GM18870 (cell line): ENCODE measurements around the gene PDXK.

Experiments used
- ATAC-seq: cut with Tn5 transposase; IDR thresholded peaks from one replicate; pipeline ENCODE4 v1.9.1; 2021; ENCODE audit warnings: moderate library complexity; ENCODE audit not compliant: unreplicated experiment

Gene PDXK

DNA sequence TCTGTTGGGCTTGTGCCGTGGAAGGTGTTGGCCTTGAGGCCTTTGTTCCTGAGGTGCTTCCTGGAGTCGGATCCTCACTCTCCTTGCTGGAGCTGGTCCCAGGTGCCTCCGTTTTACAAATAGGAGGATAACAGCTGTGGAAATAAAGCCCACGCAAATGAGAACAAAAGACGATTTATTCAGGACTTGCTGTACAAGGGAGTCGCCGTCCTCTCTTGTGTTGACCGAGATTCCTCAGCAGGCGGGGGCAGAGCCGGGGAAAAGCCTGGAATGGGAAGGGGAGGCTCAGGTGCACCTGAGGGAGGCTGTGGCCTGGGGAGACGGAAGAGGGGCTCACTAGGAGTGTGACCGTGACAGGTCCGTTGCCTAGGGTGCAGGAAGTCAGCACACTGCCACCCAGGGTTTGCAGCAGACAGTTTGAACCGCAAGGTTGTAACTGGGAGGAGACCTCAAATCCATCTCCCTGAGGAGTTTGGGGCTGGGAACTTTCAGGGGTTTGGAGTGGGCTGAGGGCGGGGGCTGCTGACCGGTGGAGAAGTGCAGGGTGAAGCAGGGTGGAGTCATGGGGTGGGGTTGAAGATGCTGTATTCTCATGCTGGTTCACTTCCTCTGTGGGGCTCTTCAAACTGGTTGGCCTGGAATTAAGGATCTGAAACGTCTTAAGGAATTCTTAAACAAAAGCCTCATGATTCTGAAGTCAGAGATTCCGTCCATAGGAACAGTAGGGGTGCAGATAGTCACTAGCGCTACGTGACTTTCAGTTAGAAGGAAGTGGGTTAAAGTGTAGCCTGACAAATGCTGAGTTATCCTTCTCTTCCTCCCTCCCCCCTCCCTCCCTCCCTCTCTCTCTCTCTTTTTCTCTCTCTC is 59.8 kb downstream of the PDXK start:
- ATAC-seq: no peak

DNA sequence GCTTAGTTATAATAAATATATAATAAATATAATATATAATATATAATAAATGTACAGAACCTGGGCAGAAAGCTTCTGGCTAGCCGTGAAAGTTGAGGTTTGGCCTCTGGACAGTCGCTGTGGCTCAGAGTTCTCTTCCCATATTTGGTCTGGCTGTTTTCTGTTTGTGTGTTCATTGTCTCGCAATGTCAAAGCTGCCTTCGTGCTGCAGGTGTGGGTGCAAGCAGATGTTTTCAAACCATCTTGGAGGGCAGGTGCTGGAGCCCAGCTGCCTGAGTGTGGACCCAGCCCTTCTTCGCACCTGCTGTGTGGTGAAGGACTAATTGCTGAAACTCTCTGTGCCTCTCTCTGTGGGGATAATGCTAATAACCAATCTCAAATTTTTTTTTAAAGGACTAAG is 60.7 kb downstream of the PDXK start:
- ATAC-seq: no peak

DNA sequence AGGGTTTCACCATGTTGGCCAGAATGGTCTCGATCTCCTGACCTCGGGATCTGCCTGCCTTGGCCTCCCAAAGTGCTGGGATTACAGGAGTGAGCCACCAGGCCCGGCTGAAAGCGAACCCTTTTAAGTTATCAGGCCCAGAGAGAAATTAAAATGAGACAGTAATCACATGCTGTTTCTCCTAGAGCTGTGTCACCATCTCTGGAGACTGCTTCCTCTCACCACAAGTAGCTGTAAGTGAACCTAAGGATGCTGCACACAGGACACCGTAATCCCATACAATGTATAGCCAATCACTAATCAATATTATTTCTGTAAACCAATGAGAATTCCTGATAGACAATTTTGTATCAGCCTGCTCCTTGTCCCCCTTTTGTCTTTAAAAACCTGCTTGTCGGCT is 62.9 kb downstream of the PDXK start:
- ATAC-seq: no peak

- ATAC-seq: no peak
Measured at GRCh38 chr21:43782431-43783097, 63.6 kb downstream of the PDXK start.

- no peak for ATAC-seq
Measured at GRCh38 chr21:43783098-43783700, 64.3 kb downstream of the PDXK start.

DNA sequence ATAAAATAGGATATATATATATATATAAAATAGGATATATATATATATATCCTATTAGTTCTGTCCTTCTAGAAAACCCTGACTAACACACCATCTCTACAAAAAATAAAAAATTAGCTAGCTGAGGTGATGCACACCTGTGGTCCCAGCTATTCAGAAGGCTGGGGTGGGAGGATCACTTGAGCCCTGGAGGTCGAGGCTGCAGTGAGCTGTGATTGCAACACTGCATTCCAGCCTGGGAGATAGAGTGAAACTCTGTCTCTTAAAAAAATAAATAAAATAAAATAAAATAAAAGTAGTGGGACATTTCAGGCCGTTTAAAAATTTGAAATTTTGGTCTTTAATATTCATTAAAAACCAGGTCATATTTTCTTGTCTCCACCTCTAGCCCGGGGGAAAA is 66.2 kb downstream of the PDXK start:
- no peak for ATAC-seq

DNA sequence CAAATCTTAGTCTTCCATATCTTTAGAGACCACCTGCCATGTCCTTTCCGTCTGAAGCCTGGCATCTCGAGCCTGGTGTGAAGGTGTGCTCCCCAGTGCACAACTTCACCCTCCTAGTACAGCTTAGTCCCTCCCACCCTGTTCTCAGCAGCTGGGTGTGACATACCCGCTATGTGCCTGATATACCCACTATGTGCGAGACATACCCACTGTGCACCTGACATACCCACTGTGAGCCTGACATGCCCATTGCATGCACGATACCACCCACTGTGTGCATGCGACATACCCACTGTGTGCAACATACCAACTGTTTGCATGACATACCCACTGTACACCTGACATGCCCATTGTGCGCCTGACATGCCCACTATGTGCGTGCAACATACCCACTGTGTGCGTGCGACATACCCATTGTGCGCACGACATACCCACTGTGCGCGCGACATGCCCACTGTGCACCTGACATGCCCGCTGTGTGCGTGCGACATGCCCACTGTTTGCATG is 67.4 kb downstream of the PDXK start:
- no peak for ATAC-seq

- no peak for ATAC-seq
Measured at GRCh38 chr21:43786807-43787440, 68.0 kb downstream of the PDXK start.

DNA sequence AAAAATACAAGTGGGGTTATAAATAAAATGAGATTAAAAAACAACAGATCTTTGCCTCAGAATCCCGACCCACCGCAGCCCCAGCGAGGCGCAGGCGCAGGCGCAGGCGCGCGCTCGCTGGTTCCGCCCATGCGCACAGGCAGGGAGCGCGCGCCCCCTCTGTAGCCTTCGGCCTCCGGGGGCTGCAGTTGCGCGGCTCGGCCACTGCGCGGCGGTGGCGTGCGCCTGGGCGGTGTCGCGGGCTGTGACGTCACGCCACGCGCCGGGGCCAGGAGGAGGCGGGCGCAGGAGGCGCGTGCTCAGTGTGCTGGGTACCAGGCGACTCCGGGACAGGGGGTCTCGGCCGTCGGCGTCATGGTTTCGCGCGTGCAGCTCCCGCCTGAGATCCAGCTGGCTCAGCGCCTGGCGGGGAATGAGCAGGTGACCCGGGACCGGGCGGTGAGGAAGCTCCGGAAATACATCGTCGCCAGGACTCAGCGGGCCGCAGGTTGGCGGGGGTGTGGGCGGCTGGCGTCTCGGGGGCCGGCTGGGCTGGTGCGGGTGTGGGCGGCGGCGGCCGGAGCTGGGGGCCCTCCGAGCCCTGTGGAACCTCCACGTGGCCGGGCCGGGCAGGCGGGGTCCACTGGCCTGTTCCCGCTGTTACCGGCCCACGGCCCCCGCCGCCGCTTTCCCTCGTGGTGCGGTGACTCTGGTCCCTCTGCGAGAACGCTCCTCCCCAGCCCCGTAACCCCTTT is 70.5 kb downstream of the PDXK start, which contains the start of gene RRP1:
TSS of gene RRP1 (plus strand) at position 302 of the 734 bp plus-strand sequence. CDS start at position 355, 53 bp downstream.
- peak; percentile 64 for ATAC-seq

DNA sequence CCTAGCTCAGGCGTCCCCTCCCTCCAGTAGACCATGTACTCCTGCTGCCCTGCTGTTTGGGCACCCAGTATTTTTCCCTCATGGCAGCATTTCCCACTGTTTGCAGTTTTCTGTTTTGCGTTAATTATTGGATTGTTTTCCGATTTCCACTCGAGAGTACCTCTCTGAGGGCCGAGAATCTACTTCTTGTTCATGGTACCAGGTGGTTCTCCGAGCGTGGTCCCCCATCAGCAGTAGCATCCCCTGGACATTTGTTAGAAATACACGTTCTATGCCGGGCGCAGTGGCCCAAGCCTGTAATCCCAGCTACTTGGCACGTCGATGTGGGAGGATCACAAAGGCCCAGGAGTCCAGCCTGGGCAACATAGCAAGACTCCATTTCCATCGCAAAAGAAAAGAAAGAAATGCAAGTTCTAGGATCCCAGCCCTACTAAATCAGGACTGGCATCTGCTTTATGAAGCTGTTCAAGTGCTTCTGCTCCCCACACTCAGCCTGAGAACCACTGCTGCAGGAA is 71.1 kb downstream of the PDXK start:
- ATAC-seq: no peak

- ATAC-seq: no peak
Measured at GRCh38 chr21:43792406-43792805, 73.5 kb downstream of the PDXK start.

DNA sequence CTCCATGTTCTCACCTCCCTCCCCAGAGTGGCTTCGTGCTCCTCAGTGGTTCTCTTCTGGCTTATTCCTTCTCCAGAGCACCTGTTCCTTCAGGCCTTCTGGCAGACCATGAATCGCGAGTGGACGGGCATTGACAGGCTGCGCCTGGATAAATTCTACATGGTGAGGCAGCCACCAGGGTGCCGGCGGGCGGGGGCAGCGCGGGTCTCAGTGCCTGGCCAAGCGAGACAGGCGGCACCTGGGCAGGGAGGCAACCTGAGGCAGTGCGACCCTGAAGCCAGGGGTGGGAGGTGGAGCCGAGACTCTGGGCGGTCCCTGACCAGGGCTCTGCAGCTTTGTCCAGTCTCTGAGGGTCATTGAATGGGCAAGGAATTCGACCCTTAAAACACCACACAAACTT is 74.3 kb downstream of the PDXK start:
- no peak for ATAC-seq

GRCh38 chr21:43794311-43794710 is 75.4 kb downstream of the PDXK start:
- ATAC-seq: no peak

GRCh38 chr21:43794857-43795256 is 75.9 kb downstream of the PDXK start:
- ATAC-seq: no peak

GRCh38 chr21:43797415-43797814 is 78.5 kb downstream of the PDXK start:
- no peak for ATAC-seq

DNA sequence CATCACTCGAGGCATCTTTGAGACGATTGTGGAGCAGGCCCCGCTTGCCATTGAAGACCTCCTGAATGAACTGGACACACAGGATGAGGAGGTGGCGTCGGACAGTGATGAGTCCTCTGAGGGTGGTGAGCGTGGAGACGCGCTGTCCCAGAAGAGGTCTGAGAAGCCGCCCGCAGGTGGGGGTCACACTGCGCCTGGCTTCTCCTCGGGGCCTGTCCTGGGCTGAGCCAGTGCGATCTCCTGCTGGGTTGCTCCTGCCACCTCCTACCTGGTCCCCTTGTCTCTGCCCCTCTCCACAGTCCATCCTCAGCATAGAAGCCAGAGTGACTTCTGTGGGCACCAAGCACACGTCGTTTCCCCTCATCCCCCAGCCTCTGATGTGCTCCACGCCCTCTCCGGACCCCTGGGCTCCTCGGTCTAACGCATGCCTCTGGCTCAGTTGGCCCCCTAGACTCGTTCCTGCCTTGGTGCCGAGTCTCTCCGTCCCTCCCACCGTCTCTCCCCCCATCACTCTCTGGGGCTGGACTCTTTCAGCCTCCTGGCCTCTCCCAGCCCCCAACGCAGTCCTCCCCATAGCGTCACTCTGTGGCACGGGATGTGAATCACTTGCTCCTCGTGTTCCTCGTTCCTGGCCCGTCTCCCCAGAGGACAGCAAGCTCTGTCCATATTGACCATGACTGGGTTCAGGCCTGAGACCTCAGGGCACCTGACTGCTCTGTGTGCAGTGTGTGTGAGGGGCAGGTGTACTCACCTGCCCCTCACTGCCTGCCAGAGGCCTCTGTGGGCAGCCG is 79.2 kb downstream of the PDXK start:
- ATAC-seq: no peak

DNA sequence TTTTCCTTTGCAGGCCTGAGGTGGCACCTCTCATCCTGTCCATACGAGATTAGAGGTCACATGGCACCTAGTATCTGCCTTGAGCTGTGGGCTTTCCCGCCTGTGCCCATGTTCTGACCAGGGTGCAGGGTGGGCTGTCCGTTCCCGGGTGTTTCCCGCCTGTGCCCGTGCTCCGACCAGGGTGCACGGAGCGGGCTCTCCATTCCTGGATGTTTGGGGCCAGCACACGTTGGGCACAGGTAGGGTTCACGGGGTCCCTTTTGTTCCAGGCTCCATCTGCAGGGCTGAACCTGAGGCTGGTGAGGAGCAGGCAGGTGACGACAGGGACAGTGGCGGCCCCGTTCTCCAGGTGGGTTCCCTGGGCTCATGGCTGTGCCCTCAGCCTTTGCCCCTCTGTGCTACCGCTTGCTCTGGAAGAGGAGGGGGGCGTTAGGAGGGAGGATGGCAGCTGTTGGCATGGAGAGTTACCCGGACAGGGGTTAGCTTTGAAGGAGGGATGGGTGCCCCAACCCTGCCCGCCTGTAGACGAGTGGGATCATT is 80.4 kb downstream of the PDXK start:
- no peak for ATAC-seq

- ATAC-seq: no peak
Measured at GRCh38 chr21:43800124-43800523, 81.2 kb downstream of the PDXK start.

DNA sequence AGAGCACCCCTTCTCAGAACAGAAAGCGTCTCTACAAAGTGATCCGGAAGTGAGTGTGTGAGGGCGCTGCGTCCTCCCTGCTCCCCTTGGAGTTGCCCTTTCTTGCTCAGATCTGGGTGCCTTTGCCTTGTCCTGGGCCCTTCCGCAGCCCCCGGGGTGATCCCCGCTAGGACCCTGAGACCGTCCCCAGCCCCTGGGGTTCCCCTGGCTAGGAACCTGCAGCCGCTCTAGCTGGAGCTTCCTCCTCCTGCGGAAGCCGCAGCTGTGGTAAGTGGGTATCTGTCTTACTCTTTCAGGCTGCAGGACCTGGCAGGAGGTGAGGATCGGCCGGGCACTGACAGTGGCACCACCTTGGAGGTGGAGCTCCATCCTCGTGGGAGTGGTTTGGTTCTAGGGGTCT is 81.6 kb downstream of the PDXK start:
- no peak for ATAC-seq
